ENCODE results near the gene CCDC30.

The CCDC30 gene

DNA sequence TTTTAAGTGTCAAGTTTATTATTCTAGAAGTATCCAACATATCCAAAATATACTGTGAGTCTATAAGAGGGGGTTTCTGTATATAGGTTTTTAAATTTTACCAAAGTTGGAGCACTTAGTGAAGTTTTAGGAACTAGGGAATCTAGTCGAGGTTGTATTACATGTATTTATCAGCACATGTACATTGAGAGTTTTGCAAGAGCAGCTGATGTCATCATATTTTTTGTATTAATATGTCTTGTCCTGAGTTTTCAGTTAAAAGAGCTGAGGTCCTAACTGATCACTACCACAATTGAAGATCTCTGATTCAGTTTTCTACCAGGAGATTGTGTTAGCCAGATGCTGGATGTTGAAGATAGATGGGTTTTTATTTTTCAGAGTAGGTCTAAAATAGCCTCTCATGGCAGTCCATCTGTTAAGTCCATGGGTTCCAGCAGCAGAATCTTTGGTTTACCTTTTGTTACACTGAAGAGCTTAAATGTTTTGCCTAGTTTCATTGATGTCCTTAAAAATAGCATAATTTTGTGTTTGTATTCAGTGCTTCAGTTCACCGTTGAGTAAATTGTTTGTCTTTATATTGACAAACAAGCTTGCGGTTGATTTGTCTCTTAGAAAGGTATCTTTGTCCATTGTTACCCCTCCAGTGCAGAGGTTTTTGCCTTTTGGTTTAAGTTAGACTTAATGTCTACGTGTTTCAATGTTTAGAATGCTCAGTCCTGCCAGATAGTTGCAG is 235.2 kb downstream of the CCDC30 start:
- DNase-seq = no peak

DNA sequence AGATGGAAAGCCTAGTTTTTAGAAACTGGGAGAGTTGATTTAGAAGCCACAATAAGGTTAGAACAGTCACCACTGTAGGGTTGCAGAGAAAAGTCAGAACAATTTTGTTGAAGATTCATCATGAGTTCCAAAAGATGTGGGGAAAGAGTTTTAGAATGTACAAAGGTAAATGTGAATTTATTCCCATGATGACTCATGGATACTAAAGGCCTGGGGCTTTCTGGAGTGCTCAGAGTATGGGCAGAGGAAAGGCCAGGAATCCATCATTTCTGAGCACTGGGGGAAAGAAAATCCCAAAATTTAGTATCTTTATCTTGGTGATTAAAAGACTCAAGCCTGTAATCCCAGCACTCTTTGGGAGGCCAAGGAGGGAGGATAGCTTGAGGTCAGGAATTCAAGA is 236.9 kb downstream of the CCDC30 start:
- no peak for DNase-seq

DNA sequence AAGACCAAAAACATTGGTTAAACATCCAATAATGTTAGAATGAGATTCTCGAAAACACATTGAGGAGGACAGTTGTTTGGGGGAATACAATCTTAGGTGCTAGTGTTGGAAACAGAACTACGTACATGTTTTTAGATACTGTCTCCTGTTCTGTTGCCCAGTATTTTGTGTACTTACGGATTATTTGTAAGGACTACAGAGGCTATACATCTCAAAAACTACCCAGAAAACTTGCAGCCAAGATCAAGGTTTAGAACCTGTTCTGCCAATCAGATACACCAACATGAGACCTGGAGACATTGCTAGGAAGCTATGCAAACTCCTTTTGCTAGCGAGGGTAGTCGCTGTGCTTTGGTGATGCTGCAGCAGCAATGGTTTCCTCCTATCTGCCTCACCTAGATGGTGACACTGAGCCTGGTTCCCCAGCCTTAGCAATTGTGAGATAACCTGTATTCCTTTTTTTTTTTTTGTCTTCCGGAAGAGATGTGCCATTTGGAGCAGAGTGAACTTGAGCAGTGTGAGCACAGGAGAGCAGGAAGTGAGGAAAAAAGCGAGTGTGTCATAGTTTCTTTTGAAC is 240.9 kb downstream of the CCDC30 start:
- no peak for DNase-seq
